Measurements from ENCODE around the gene SLC1A2. TPM values are rescaled to one million over a fixed set of nuclear protein-coding genes. Genes with fewer than 3 reads are reported as not detected.

SLC1A2 gene
- total RNA-seq, result 0.24 TPM in 1 of 2 replicates, not detected in the other

GRCh38 chr11:35419184-35419829, at the start of gene SLC1A2:
Gene SLC1A2, minus strand, starts transcription at chr11:35419558. Its CDS starts 592 bp downstream, at chr11:35418966.

Other genes starting within 250 kb of the SLC1A2 start
- gene PAMR1, start 106.1 kb upstream of the SLC1A2 start, total RNA-seq, result 2.6 and 5.8 TPM in 2 replicates
- 50.5 and 71.3 TPM in 2 replicates for gene FJX1, start 198.9 kb upstream of the SLC1A2 start, total RNA-seq
- gene TRIM44, start 243.2 kb upstream of the SLC1A2 start, total RNA-seq, result 4.8 and 22.6 TPM in 2 replicates

Measured in tracheal epithelial cell (primary cell).